ENCODE measurements around the gene SLC5A6.

Gene SLC5A6

GRCh38 chr2:27152796-27153464 lies 59.1 kb downstream of the SLC5A6 start:
- no peak for TF ChIP-seq CEBPB (IDR thresholded peaks at IDR 0.05)
- no peak for TF ChIP-seq REST (IDR thresholded peaks at IDR 0.05; ENCODE audit: low read depth)
- no peak for TF ChIP-seq ZBTB7A (IDR thresholded peaks at IDR 0.05; ENCODE audit: low read depth)
- TF ChIP-seq USF1 (IDR thresholded peaks at IDR 0.05), result no peak
- TF ChIP-seq EGR1 (IDR thresholded peaks at IDR 0.05), result no peak
- no peak for TF ChIP-seq NFIC (IDR thresholded peaks at IDR 0.05)
- no peak for TF ChIP-seq TCF12 (IDR thresholded peaks at IDR 0.05; ENCODE audit: low read depth)
- no peak for TF ChIP-seq TEAD4 (IDR thresholded peaks at IDR 0.05)
- TF ChIP-seq YY1 (IDR thresholded peaks at IDR 0.05; ENCODE audit: low read depth), result no peak
- TF ChIP-seq FOXM1 (IDR thresholded peaks at IDR 0.05; ENCODE audit: borderline replicate concordance, low read depth), result no peak

- TF ChIP-seq EP300 (IDR thresholded peaks at IDR 0.05; ENCODE audit: borderline replicate concordance) (no peak), USF1 (IDR thresholded peaks at IDR 0.05) (no peak), EGR1 (IDR thresholded peaks at IDR 0.05) (no peak), YY1 (IDR thresholded peaks at IDR 0.05; ENCODE audit: low read depth) (no peak), REST (IDR thresholded peaks at IDR 0.05; ENCODE audit: low read depth) (0 out of 2 replicates have a peak, but pooled peaks have one; percentile 11), RAD21 (IDR thresholded peaks at IDR 0.05; ENCODE audit: low read depth) (peak; percentile 43; the same call in 1 of the 2 replicates)
These were observed 59.8 kb downstream of the SLC5A6 start for GRCh38 chr2:27152102-27152795.

- TF ChIP-seq TEAD4 (IDR thresholded peaks at IDR 0.05) (no peak), TCF12 (IDR thresholded peaks at IDR 0.05; ENCODE audit: low read depth) (no peak)
These were observed 61.3 kb downstream of the SLC5A6 start for GRCh38 chr2:27150639-27151230.

Data from Ishikawa (cell line).